ENCODE results near the gene TIMM10. TPM values are rescaled to one million over a fixed set of nuclear protein-coding genes. Genes with fewer than 3 reads are reported as not detected.

Gene TIMM10
- total RNA-seq, 2 donors from 2014 or later, result 58.0 to 58.9 TPM

GRCh38 chr11:57491371-57492061 is 39.0 kb downstream of the TIMM10 start:
- ATAC-seq (peak in 1 of 2 donors; percentile 42), DNase-seq (no peak)
- intact Hi-C loops (cut with DNase I), result loop anchor here in 1 of 2 donors (2.0 kb wide), 1 partner anchor 33 kb away; no protein-coding TSS in a partner anchor

DNA sequence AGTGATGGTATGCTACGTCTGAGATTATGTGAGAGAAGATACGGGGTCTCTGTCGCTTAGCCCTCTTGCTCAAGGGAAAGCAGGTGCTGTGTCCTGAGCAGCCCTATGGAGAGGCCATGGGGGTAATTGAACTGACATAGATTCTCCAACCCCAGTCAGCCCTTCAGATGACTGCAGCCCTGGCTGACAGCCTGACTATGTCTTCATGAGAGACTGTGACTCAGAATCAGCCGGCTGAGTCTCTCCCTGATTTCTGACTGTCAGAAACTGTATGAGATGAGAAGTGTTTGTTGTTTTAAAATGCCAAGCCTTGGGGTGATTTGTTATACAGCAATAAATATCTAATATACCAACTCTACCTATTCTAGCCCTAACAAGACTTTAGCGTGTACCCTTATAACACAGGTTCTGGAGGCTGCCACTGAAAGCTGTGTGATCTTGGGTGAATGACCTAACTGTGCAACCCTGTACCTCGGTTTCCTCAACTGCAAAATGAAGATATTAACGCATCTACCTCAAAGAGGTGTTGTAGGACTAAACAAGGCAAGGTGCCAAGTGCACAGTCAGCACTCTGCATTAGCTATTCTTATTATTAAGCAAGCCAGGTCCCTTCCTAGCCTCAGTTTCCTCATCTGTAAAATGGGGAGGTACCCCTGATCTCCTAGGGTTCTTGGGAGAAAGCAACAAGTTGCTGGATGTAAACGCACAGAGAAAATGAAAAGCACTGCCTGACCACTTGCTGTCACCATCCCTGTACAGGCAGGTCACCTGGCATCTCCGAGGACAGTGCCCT is 39.9 kb downstream of the TIMM10 start:
- DNase-seq (no peak), ATAC-seq (no peak)
- intact Hi-C loops (cut with DNase I), result no loop called here

DNA sequence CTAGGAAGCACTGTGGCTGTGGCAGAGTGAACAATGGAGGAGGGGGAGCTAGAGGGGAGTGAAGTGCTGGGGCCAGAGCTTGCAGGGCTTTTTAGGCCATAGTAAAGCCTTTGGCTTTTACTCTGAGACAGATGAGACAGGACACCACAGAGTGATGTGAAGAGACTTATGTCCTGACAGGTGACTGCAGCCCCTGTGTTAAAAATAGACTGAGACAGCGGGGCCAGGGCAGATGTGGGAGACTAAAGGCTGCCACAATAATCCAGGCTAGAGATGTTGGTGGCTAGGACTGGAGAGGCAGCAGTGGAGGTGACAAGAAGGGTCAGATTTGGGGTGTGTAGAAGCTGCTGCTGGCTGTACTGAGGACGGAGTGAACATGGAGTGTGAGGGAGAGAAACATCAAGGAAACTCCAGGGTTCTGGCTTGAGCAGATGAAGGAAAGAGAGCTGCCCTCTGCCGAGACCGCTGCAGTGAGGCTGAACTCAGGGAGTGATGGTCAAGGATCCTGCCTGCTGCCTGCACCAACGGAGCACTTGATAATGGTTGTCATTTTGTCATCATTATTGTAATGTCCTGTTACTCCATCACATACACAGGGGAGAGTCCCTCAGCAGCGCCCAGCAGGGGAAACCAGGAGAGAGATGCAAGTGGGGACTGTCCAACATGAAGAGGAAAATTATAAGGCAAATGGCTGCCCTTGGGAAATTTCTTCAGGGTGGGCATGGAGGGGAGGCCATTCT is 42.5 kb downstream of the TIMM10 start:
- ATAC-seq (no peak), DNase-seq (no peak)
- intact Hi-C loops (cut with DNase I), result no loop called here

DNA sequence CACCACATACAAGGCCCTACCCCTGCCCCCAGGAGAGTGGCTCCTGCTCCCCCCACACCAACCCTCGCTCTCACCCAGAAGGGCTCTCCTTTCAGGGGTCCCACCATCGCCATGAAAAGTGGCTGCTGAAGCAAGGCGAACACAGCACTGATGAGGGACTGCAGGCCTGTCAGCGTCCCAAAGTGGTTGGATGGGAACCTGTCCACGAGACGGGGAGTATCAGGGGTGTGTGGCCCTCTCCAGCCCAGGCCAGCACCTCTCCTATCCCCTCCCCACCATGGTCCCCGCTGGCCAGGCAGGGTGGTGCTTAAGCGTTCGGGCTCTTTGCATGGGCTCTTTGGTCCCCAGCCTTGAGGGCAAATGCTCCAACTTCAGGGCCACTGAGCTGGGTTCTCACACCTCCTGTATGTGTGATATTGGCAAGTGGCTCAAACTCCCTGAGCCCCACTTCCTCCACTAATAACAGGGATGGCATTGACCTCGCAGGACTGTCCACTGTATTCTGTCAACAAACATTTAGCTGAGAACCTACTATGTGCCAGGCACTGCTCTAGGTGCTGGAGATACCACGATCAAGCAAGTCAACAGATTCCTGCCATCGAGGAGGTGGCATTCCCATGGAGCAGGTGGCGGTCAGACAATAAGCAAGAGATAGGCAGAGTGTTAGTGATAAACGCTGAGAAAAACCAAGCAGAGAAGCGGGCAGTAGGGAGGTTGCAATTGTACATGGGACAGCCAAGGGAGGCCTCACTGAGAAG is 43.4 kb downstream of the TIMM10 start:
- intact Hi-C loops (cut with DNase I), result no loop called here

DNA sequence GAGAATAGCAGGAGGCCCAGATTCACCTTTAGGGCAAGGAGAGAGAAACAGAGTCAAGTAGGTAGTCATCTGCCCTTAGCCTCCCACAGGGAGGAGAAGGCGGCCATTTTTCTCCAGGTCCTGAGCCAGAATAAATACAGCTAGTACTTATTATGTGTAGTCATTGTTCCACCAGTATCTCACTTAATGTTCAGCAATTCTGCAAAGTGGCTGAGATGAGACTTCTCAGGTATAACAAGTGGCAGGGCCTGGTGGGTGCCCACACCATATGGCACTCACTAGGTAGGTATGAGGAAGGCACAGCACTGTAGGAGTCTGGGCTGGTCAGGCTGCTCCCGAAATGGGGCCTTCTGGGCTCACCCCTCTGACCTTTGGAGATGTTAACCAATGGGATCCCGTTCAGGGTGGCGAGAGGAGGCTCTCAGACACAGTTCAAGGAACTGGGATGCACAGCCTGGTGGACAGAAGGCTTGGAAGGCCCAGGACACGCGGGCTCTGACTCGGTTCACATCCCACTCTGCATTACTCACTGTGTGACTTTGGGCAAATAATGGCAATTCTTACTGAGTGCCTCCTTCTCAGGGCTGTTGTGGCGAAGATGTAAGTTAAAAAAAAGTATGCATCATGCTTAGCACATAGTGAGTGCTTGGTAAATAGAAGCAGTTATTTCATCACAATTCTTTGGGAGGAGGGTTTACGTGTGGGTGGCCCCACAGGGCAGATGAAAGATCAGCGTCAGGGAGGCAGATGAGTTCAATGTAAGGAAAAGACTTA is 45.1 kb downstream of the TIMM10 start:
- no peak for DNase-seq
- intact Hi-C loops (cut with DNase I), result no loop called here
- no peak for ATAC-seq

More for the DNA sequence above, 43.4 kb downstream of the TIMM10 start:
- DNase-seq, result no peak
- ATAC-seq, result no peak

- no peak for ATAC-seq
- DNase-seq, result no peak
- intact Hi-C loops (cut with DNase I), result loop anchor here in 1 of 2 donors (5.0 kb wide), 1 partner anchor 137 kb away; no protein-coding TSS in a partner anchor
These were observed 46.3 kb downstream of the TIMM10 start for GRCh38 chr11:57484141-57484710.

DNA sequence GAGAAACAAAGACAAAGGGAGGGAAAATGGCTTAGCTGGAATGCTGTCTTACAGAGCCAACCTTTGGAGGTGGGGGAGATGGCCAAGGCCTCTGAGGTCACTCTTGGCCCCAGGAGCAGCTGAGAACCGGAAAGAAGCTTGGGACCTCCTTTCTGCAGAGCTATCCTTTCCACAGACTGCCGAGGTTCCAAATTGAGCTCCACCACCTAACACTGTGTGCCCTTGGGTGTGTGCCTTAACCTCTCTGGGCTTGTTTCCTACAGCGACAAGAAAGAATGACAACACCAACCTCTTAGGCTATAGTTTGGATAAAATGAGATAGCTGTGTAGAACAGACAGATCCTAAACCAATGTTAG is 47.0 kb downstream of the TIMM10 start:
- DNase-seq (no peak), ATAC-seq (no peak)
- intact Hi-C loops (cut with DNase I), result loop anchor here in 1 of 2 donors (5.0 kb wide), 1 partner anchor 136 kb away; no protein-coding TSS in a partner anchor

DNA sequence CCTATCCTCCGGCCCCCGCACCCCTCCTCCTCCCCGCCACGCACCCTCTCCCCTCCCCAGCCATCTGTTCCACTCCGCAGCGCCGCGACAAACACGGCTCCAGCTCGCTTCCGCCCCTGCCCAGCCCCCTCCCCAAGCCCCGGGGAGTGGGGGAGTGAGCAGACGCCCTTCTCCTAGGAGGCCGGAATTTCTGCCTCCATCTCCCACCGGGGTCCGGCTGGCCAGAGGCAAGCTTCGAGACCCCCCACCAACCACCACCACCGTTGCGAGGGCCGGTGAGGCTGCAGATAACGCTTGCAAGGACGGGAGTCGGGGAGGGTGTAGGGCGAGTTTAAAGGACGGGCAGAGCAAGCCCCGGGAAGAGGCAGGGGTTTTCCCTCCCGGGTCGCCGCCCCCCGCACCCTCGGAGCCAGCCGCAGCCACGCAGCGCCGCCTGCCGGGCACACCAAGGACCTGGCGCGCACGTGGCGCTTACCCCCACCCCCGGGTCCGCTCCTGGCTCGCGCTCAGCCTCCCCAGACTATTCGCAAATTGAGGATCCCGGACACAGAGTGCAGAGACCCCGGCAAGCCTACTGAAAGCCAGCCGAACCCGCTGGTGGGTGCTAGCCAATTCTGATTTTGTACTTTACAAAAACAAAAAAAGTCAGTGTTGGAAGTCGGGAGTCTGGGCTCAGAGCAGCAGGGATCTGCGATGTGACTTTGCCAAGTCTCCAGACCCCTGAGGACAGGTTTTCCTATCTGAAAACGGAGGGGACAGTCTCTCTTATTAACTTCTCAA is 47.6 kb downstream of the TIMM10 start:
- DNase-seq, result no peak

DNA sequence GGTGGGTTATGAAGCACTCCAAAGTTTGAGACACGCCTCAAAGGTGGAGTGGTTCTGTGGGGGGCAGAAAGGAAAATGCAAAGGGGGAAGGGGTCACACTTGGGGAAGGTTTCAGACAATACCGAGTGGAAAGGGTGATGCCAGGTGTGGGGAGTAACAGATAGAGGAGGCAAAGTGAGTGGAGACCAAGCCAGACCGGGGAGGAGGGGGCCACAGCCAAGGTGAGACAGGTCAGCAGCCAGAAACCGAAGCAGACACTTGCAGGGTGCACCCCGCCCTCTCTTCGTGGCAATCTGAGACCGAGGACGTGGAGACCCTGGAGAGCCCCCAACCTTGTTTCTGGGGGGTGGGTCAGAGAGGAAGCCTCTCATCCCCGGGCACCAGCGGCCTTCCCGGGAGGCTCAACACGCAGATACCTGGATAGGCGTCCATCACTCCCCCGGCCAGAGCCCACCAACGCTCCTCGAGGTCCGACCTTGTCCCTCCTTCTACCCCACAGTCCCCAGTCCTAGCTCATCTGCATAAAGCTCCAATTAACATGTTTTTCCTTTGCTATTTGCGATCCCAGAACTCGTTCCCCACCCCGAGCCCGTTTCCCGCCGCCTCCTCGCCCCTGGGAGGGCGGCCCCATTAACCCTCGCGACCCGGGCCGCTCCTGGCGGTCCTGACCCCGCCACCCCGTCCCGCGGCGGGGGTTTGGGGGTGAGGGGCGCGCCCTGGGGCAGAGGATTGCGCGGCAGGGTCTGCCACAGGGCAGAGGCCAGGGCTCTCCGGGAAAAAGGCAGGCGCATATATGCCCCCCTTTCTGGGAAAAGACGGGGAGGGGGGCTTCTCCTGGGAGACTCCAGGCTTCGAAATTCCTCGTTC is 48.4 kb downstream of the TIMM10 start:
- intact Hi-C loops (cut with DNase I), result loop anchor here in 1 of 2 donors (2.0 to 5.0 kb wide), 2 partner anchors 21 to 135 kb away; partner anchors contain the start of gene RTN4RL2
- no peak for ATAC-seq
- no peak for DNase-seq

More for the DNA sequence above, 47.6 kb downstream of the TIMM10 start:
- intact Hi-C loops (cut with DNase I), result loop anchor here in 1 of 2 donors (5.0 kb wide), 1 partner anchor 136 kb away; no protein-coding TSS in a partner anchor
- peak; percentile 72 to 74 for ATAC-seq

DNA sequence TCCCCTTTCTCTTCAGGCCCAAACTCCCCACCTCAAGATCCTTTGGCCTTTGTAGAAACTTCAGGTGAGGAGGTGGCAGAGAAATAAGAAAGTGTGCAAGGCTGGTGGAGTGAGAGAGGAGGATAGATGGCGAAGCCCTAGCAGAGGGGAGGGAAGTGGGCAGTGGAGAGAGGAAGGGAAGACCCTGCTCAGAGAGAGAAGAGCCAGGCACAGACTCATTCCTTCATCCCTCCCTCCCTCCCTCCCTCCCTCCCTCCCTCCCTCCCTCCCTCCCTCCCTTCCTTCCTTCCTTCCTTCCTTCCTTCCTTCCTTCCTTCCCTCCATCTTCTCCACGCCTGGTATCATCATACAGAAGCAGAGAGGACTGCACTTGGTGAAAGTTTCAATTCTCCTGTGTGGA is 49.2 kb downstream of the TIMM10 start:
- no peak for DNase-seq
- ATAC-seq, result no peak
- intact Hi-C loops (cut with DNase I), result loop anchor here in 1 of 2 donors (2.0 to 5.0 kb wide), 2 partner anchors 21 to 134 kb away; partner anchors contain the start of gene RTN4RL2

DNA sequence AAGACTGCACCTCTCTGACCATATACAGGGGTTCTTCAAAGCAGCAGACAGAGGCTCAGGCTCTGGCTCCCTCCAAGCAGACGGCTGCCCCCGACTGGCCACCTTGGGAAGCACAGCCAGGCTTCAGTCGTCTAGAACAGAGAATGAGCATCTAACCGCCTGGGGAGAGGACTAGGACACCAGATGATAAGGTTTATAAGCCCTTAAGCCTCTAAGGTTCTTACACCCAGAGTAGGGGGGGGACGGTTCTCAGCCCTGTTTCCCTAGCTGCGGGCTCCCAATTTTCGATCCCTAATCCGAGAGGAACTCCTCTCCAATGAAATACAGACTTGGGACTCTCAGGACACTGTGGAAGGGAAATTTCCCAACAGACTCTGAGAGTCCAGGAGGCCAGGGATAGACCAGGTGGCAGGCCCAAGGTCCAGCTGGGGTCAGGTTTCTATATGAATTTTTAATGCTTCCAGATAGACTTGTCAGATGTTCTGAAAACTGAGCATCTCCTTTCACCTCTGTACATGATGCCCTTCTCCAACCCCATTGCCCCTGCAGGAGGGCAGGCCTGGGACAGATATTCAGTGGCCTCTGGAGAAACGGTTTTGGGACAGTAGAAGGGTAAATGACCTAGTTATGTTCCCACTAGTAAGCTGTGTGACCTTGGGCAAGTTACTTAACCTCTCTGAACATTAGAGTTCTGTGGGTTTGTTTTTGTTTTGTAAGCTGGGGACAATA is 50.0 kb downstream of the TIMM10 start:
- DNase-seq, result peak; percentile 61
- ATAC-seq, result peak in 1 of 2 donors; percentile 40
- intact Hi-C loops (cut with DNase I), result loop anchor here in 1 of 2 donors (2.0 to 5.0 kb wide), 2 partner anchors 20 to 133 kb away; partner anchors contain the start of gene RTN4RL2

- DNase-seq (no peak), ATAC-seq (no peak)
- intact Hi-C loops (cut with DNase I), result loop anchor here in 1 of 2 donors (2.0 to 5.0 kb wide), 2 partner anchors 19 to 133 kb away; partner anchors contain the start of gene RTN4RL2
These were observed 50.6 kb downstream of the TIMM10 start for GRCh38 chr11:57479911-57480310.

- ATAC-seq (no peak), DNase-seq (no peak)
- intact Hi-C loops (cut with DNase I), result no loop called here
These were observed 51.4 kb downstream of the TIMM10 start for GRCh38 chr11:57479021-57479663.
